ENCODE measurements around the gene GPR161.

- TF ChIP-seq CTCF (CRISPR knock-in tag; IDR thresholded peaks at IDR 0.05): no peak
- no peak for TF ChIP-seq ZNF317 (CRISPR knock-in tag; IDR thresholded peaks at IDR 0.05)
- no peak for TF ChIP-seq KDM2A (CRISPR knock-in tag; IDR thresholded peaks at IDR 0.05; ENCODE audit: borderline replicate concordance, low read depth)
- TF ChIP-seq TCF7L2 (IDR thresholded peaks at IDR 0.05; ENCODE audit: low read depth, low read length): no peak
- TF ChIP-seq JUNB (CRISPR knock-in tag; IDR thresholded peaks at IDR 0.05; ENCODE audit: borderline replicate concordance): no peak
- TF ChIP-seq PLRG1 (conservative IDR thresholded peaks at IDR 0.05): no peak
- no peak for TF ChIP-seq ZNF687 (CRISPR knock-in tag; IDR thresholded peaks at IDR 0.05)
- no peak for TF ChIP-seq RFX5 (IDR thresholded peaks at IDR 0.05; ENCODE audit: low read depth, low read length)
- TF ChIP-seq ZMYM3 (CRISPR knock-in tag; IDR thresholded peaks at IDR 0.05): no peak
- TF ChIP-seq HNRNPK (IDR thresholded peaks at IDR 0.05; ENCODE audit: low read depth, low read length, poor library complexity, severe bottlenecking): no peak
- TF ChIP-seq SRSF4 (IDR thresholded peaks at IDR 0.05; ENCODE audit: low read depth, low read length, poor library complexity, severe bottlenecking): no peak
- TF ChIP-seq RARG (CRISPR knock-in tag; IDR thresholded peaks at IDR 0.05; ENCODE audit: low read depth): no peak
- TF ChIP-seq USF2 (IDR thresholded peaks at IDR 0.05; ENCODE audit: low read depth, low read length): no peak
- TF ChIP-seq USF2 (CRISPR knock-in tag; IDR thresholded peaks at IDR 0.05; ENCODE audit: borderline replicate concordance): no peak
- TF ChIP-seq ZFP91 (CRISPR knock-in tag; IDR thresholded peaks at IDR 0.05; ENCODE audit: borderline replicate concordance): no peak
Observed at GRCh38 chr1:168053681-168054080, 83.0 kb downstream of the GPR161 start.
